GM23338 (cell line): ENCODE measurements around the gene SETD1A. TPM values are rescaled to one million over a fixed set of nuclear protein-coding genes. Genes with fewer than 3 reads are reported as not detected.

Experiments
- ATAC-seq: fragments of 200-7000 bp; cut with Tn5 transposase; 3 replicates; pipeline ENCODE4 v1.9.1; 2020
- DNase-seq: peaks from one replicate; pipeline ENCODE4 v3.0.0-alpha.2; 2015; ENCODE audit warnings: low spot score
- H2AFZ ChIP-seq: fragments of 200-600 bp; sonication (generic); 2 replicates; pipeline ENCODE4 v1.8.0; 2016; ENCODE audit warnings: antibody characterized with exemption, mild to moderate bottlenecking, moderate library complexity
- H3F3A ChIP-seq: fragments of 200-600 bp; sonication (generic); replicated peaks from 2 replicates; pipeline ENCODE4 v1.8.0; 2017; ENCODE audit warnings: antibody characterized with exemption, mixed run types, low read depth
- H3K27ac ChIP-seq: fragments of 200-600 bp; sonication (generic); 2 replicates; pipeline ENCODE4 v1.6.1; 2016; ENCODE audit warnings: low read depth
- H3K27me3 ChIP-seq: fragments of 200-600 bp; sonication (generic); 2 replicates; pipeline ENCODE4 v1.8.0; 2016; ENCODE audit warnings: mild to moderate bottlenecking, mixed run types, moderate library complexity; ENCODE audit not compliant: insufficient read depth
- H3K36me3 ChIP-seq: fragments of 200-600 bp; sonication (generic); 2 replicates; pipeline ENCODE4 v1.8.0; 2016; ENCODE audit warnings: mild to moderate bottlenecking; ENCODE audit not compliant: insufficient read depth
- H3K4me1 ChIP-seq: fragments of 200-600 bp; sonication (generic); 2 replicates; pipeline ENCODE4 v1.8.0; 2016; ENCODE audit warnings: mild to moderate bottlenecking, moderate library complexity; ENCODE audit not compliant: insufficient read depth
- H3K4me2 ChIP-seq: fragments of 200-600 bp; sonication (generic); 2 replicates; pipeline ENCODE4 v1.7.1; 2017; ENCODE audit warnings: mixed run types
- H3K4me3 ChIP-seq: fragments of 200-600 bp; sonication (generic); 2 replicates; pipeline ENCODE4 v1.6.1; 2016; ENCODE audit warnings: mixed run types
- H3K79me2 ChIP-seq: fragments of 200-600 bp; sonication (generic); replicated peaks from 2 replicates; pipeline ENCODE4 v1.8.0; 2017; ENCODE audit warnings: mild to moderate bottlenecking; ENCODE audit not compliant: insufficient read depth
- H3K9me2 ChIP-seq: fragments of 200-600 bp; sonication (generic); 2 replicates; pipeline ENCODE4 v1.8.0; 2017; ENCODE audit not compliant: insufficient read depth
- H4K20me1 ChIP-seq: fragments of 200-600 bp; sonication (generic); replicated peaks from 2 replicates; pipeline ENCODE4 v1.8.0; 2017; ENCODE audit warnings: mild to moderate bottlenecking; ENCODE audit not compliant: insufficient read depth
- H3K27ac Mint-ChIP-seq: 2 replicates; pipeline ENCODE4 v1.8.0; 2020; ENCODE audit warnings: inconsistent platforms, mild to moderate bottlenecking, moderate library complexity, mixed read lengths
- H3K27me3 Mint-ChIP-seq: 3 replicates; pipeline ENCODE4 v1.8.0; 2022; ENCODE audit warnings: low read depth, mild to moderate bottlenecking, moderate library complexity, mixed read lengths, inconsistent platforms; ENCODE audit not compliant: insufficient read depth, poor library complexity
- H3K36me3 Mint-ChIP-seq: 3 replicates; pipeline ENCODE4 v1.8.0; 2021; ENCODE audit warnings: low read depth, mild to moderate bottlenecking, inconsistent platforms, moderate library complexity, mixed read lengths
- H3K4me1 Mint-ChIP-seq: 3 replicates; pipeline ENCODE4 v1.8.0; 2020; ENCODE audit warnings: mild to moderate bottlenecking, inconsistent platforms, mixed read lengths
- H3K4me3 Mint-ChIP-seq: 3 replicates; pipeline ENCODE4 v1.8.0; 2021; ENCODE audit warnings: moderate library complexity, mild to moderate bottlenecking, inconsistent platforms, mixed read lengths
- H3K9me3 Mint-ChIP-seq: 3 replicates; pipeline ENCODE4 v1.8.0; 2020; ENCODE audit warnings: moderate library complexity, mild to moderate bottlenecking, inconsistent platforms, mixed read lengths
- EZH2phosphoT487 ChIP-seq: fragments of 200-600 bp; sonication (generic); IDR thresholded peaks from one replicate; pipeline ENCODE4 v1.8.1; 2018; ENCODE audit warnings: antibody characterized with exemption; ENCODE audit not compliant: unreplicated experiment
- JUNB ChIP-seq: IDR thresholded peaks from one replicate; pipeline ENCODE4 v1.6.1; 2016; ENCODE audit warnings: antibody characterized with exemption; ENCODE audit not compliant: unreplicated experiment
- ZNF331 ChIP-seq: fragments of 250-450 bp; sonication (Bioruptor Pico); IDR thresholded peaks from 2 replicates; pipeline ENCODE4 v1.5.0; 2020; ENCODE audit warnings: low read depth, mild to moderate bottlenecking, moderate library complexity
- ZNF462 ChIP-seq: fragments of 250-450 bp; sonication (Bioruptor Pico); IDR thresholded peaks from 2 replicates; pipeline ENCODE4 v1.5.0; 2020; ENCODE audit warnings: mild to moderate bottlenecking, moderate library complexity
- polyA plus RNA-seq: library from polyadenylated mRNA; unstranded; fragments of >200 nt; fragmentation: Nextera tagmentation; extraction: Ambion mirVana; gene quantifications from 2 replicates; pipeline ENCODE4 v1.2.1, GENCODE V29; 2016
- total RNA-seq: library from RNA; depleted of rRNA; stranded (reverse); fragments of >200 nt; shearing (Covaris generic); gene quantifications from 2 replicates; pipeline ENCODE4 v1.2.3, GENCODE V29; 2014
- TF ChIP-seq, protein P1 (sequence below): IDR thresholded peaks from 2 replicates; pipeline ENCODE4 v1.6.1; 2016; ENCODE audit warnings: antibody characterized with exemption
- TF ChIP-seq, protein P2 (sequence below), 2 experiments: fragments of 200-600 bp in 1 of 2; sonication (generic) in 1 of 2; conservative IDR thresholded peaks; 2 replicates each; pipeline versions ENCODE4 v1.5.1 to v1.6.1; 2016 to 2017; ENCODE audit warnings: antibody characterized with exemption in 2 of 2, low read depth in 2 of 2, mild to moderate bottlenecking in 2 of 2, moderate library complexity in 1 of 2

Gene SETD1A
- total and polyA plus RNA-seq, 2 experiments from 2014 or later: 10.8 to 21.9 TPM

GRCh38 chr16:31008149-31008548 is 50.6 kb downstream of the SETD1A start (continued):
- TF ChIP-seq, protein P1, sequence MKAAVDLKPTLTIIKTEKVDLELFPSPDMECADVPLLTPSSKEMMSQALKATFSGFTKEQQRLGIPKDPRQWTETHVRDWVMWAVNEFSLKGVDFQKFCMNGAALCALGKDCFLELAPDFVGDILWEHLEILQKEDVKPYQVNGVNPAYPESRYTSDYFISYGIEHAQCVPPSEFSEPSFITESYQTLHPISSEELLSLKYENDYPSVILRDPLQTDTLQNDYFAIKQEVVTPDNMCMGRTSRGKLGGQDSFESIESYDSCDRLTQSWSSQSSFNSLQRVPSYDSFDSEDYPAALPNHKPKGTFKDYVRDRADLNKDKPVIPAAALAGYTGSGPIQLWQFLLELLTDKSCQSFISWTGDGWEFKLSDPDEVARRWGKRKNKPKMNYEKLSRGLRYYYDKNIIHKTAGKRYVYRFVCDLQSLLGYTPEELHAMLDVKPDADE: no peak
- no peak for TF ChIP-seq EZH2phosphoT487
- TF ChIP-seq ZNF462 (CRISPR knock-in tag): no peak

DNA sequence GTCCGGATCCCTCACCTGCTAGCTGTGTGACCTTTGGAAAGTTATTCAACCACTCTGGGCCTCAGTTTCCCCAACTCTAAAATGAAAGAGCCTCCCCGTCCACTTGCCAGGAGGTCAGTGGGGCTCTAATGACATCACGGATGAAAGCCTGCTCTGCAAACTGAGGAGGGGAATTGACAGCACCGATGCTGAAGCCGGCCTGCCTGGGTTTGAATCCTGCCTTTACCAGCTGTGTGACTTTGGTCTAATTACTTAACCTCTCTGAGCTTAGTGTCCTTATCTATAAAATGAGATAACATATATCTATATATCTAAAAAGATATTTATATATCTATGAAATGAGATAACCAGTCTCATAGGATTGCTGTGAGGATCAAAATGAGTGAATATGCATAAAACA is 51.0 kb downstream of the SETD1A start:
- Histone ChIP-seq H3K4me3 (no peak overlapping the region), H3F3A (no peaks in the 10 kb centered on the region), H3K27me3 (no peaks in the 10 kb centered on the region), H4K20me1 (0 out of 2 replicates have a peak, but pooled peaks cover 5% of the 10 kb centered on the region), H3K79me2 (peaks cover 12% of the 10 kb centered on the region; the same call in 1 of the 2 replicates), H3K4me1 (no peaks in the 10 kb centered on the region; the same call in 1 of the 2 replicates), H2AFZ (no peak overlapping the region), H3K36me3 (no peaks in the 10 kb centered on the region; the same call in 1 of the 2 replicates), H3K4me2 (no peak overlapping the region), H3K9me2 (no peaks in the 10 kb centered on the region), H3K27ac (no peak overlapping the region)
- Mint-ChIP-seq H3K9me3 (no peaks in the 10 kb centered on the region; the same call in 1 of the 3 replicates), H3K27ac (no peak overlapping the region), H3K4me1 (peaks cover 20% of the 10 kb centered on the region), H3K4me3 (no peak overlapping the region; the same call in 2 of the 3 replicates), H3K27me3 (peaks cover 30% of the 10 kb centered on the region), H3K36me3 (no peaks in the 10 kb centered on the region; the same call in 2 of the 3 replicates)
- TF ChIP-seq, protein P2, sequence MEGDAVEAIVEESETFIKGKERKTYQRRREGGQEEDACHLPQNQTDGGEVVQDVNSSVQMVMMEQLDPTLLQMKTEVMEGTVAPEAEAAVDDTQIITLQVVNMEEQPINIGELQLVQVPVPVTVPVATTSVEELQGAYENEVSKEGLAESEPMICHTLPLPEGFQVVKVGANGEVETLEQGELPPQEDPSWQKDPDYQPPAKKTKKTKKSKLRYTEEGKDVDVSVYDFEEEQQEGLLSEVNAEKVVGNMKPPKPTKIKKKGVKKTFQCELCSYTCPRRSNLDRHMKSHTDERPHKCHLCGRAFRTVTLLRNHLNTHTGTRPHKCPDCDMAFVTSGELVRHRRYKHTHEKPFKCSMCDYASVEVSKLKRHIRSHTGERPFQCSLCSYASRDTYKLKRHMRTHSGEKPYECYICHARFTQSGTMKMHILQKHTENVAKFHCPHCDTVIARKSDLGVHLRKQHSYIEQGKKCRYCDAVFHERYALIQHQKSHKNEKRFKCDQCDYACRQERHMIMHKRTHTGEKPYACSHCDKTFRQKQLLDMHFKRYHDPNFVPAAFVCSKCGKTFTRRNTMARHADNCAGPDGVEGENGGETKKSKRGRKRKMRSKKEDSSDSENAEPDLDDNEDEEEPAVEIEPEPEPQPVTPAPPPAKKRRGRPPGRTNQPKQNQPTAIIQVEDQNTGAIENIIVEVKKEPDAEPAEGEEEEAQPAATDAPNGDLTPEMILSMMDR (conservative IDR thresholded peaks at IDR 0.05; ENCODE audit: low read depth in 2 of 2): no peak
- no peak for TF ChIP-seq ZNF331
- TF ChIP-seq JUNB: no peak
- DNase-seq (no peak), ATAC-seq (no peak)
